Amniotic epithelial cell (primary cell): Measurements from ENCODE around the gene CYP2D6.
"Not testable (repeated sequence)": the region's sequence is repeated elsewhere in the genome, so short reads cannot be mapped to it uniquely, and the experiment has no call there.

Source experiments
- DNase-seq: peaks from one replicate; pipeline ENCODE4 v3.0.0-alpha.2; 2010; ENCODE audit warnings: low read depth

Gene CYP2D6

DNA sequence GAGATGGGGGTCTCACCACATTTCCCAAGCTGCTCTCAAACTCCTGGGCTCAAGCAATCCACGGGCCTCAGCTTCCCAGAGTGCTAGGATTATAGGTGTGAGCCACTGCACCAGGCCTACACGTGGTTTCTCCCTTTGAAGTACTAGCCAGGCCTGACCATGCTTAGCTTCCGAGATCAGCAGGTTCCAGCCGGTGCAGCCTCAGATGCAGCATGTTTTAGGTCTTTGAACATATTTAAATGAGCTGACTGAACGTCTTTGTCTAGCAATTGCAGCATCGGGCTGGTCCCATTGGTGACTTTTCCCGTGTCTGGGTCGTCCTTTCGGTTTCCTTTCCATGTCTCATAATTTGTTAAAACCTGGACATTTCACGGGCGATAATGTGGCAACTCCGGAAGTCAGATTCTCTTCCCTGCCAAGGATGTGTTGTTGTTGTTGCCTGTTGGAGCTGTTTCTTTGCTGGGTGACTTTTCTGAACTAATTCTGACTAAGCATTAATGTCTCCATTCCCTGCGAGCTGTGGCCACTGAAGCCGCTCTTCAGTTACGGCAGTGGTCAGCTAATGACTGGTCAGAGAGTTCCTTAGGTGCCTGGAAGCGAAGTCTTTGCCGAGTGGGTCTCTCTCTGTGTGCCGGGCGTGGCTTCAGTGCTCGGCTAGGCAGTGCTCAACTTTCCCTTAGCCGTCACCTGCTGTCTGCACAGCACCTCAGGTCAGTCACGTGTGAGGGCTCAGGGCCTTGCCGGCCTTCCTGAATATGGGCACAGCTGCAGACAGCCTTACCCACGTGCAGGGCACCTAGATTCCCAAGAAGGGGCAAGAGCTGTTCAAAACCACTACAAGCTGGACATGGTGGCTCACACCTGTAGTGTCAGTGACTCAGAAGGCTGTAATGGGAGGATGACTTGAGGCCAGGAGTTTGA is 3.8 kb upstream of the CYP2D6 start:
- DNase-seq = no peak

DNA sequence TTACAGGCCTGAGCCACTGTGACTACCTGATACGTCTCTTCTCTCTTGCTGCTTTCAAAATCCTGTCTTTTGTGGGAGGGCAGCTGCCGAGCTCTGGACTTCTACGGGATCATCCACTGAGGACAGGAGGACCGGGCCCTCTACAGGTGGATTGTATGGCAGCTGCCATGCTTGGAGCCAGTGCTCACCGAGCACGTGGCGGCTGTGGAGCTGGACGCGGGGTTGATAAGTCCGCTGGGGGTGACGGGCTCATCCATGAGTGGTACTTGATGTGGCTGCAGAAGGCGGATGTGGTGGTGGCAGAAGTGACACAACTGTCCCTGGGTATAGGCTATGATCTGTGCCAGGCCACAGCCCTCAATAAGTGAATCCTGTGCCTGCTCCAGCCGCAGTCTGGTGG is 1.8 kb upstream of the CYP2D6 start:
- no peak for DNase-seq

DNA sequence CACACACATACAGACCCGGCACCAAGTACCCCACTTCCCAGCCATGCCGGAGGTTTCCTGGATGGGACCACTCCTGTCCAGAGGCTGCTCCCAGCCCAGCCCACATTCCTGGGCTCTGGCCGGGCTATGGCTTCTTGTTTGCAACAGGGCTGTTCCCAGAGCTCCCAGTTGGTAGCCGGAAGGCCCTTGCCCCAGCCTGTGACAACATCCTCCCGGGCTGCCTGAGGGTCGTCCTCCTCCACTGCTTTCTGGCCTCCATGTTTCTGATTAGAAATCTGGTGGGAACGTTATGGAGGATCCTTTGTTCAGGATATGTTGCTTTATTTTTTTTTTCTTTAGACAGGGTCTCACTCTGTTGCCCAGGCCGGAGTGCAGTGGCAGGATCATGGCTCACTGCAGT is 952 bp upstream of the CYP2D6 start:
- DNase-seq = no peak

DNA sequence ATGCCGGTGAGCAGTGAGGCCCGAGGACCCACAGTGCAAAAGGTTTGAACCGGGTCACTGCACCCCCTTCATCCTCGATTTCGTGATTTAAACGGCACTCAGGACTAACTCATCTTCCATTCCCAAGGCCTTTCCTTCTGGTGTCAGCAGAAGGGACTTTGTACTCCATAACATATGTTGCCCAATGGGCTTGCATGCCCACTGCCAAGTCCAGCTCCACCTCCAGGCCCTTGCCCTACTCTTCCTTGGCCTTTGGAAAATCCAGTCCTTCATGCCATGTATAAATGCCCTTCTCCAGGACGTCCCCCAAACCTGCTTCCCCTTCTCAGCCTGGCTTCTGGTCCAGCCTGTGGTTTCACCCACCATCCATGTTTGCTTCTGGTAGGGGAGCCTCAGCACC is 428 bp downstream of the CYP2D6 start:
- not testable (repeated sequence) for DNase-seq

DNA sequence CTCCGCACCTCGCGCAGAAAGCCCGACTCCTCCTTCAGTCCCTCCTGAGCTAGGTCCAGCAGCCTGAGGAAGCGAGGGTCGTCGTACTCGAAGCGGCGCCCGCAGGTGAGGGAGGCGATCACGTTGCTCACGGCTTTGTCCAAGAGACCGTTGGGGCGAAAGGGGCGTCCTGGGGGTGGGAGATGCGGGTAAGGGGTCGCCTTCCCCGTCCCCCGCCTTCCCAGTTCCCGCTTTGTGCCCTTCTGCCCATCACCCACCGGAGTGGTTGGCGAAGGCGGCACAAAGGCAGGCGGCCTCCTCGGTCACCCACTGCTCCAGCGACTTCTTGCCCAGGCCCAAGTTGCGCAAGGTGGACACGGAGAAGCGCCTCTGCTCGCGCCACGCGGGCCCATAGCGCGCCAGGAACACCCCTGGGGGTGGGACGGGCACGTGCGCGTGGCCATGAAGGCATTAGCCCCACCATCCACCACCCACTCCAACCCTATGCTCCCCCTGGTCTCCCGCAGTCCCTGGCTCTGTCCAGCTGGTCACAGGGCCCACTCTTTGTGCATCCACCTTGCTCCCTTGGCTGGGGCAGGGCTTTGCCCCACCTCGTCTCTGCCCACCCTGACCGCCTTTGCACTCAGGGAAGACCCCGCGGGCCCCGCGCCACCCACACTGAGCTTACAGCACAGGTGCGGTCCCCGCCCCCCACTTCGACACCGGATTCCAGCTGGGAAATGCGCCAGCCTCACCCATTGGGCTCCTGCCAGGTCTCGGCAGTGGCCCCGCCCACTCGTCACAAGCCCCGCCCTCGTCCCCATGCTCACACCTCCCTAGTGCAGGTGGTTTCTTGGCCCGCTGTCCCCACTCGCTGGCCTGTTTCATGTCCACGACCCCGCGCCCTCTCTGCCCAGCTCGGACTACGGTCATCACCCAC is 1.6 kb downstream of the CYP2D6 start:
- DNase-seq = not testable (repeated sequence)

DNA sequence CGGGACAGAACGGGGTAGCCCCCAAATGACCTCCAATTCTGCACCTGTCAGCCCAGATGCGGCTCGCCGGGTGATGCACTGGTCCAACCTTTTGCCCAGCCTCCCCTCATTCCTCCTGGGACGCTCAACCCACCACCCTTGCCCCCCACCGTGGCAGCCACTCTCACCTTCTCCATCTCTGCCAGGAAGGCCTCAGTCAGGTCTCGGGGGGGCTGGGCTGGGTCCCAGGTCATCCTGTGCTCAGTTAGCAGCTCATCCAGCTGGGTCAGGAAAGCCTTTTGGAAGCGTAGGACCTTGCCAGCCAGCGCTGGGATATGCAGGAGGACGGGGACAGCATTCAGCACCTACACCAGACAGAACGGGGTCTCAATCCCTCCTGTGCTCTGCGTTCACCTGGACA is 2.6 kb downstream of the CYP2D6 start:
- not testable (repeated sequence) for DNase-seq

DNA sequence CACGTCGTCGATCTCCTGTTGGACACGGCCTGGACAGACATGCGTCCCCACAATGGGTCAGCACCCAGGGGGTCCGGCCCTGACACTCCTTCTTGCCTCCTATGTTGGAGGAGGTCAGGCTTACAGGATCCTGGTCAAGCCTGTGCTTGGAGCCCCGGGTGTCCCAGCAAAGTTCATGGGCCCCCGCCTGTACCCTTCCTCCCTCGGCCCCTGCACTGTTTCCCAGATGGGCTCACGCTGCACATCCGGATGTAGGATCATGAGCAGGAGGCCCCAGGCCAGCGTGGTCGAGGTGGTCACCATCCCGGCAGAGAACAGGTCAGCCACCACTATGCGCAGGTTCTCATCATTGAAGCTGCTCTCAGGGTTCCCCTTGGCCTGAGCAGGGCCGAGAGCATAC is 3.0 kb downstream of the CYP2D6 start:
- no peak for DNase-seq

DNA sequence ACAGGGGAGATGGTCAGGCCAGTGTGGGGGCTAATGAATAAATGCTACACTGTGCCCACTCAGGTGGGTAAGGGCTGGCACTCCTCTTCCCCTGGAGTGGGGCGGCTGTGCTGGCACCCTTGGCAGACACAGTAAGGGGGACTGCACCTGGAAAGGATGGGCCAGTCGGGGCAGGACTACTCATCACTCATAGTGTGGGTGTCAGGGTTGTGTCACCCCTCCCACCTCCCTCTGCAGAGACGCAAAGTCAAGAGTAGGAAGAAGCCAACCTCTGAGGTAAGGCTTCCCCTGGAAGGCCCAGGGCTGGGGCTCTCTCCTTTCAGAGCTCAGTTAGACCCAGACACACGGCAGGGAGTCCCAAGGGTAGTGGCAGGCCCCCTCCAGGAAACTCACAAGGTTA is 7.1 kb downstream of the CYP2D6 start:
- not testable (repeated sequence) for DNase-seq

DNA sequence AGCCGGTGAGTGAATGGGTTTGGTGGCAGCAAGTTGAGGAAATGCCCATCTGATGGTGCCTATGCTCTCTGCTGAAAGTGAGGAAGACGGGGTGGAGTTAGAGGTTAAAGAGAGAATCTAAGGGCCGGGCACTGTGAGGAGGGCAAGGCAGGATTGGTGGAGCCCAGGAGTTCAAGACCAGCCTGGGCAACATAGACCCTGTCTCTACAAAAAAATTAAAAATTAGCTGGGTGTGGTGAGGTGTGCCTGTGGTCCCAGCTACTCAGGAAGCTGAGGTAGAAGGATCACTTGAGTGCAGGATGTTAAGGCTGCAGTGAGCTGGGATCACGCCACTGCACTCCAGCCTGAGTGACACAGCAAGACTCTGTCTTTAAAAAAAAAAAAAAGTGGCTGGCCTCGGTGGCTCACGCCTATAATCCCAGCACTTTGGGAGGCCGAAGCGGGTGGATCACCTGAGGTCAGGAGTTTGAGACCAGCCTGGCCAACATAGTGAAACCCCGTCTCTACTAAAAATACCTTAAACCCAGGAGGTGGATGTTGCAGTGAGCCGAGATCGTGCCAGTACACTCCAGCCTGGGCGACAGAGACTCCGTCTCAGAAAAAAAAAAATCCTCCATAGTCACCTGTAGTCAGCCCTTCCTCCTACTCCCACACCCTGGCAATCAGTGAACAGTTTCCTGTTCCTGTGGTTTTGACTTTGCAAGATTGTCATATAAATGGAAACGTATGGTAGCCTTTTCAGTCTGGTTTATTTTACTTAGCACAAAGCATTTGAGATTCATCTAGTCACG is 10.2 kb downstream of the CYP2D6 start:
- DNase-seq = not testable (repeated sequence)

DNA sequence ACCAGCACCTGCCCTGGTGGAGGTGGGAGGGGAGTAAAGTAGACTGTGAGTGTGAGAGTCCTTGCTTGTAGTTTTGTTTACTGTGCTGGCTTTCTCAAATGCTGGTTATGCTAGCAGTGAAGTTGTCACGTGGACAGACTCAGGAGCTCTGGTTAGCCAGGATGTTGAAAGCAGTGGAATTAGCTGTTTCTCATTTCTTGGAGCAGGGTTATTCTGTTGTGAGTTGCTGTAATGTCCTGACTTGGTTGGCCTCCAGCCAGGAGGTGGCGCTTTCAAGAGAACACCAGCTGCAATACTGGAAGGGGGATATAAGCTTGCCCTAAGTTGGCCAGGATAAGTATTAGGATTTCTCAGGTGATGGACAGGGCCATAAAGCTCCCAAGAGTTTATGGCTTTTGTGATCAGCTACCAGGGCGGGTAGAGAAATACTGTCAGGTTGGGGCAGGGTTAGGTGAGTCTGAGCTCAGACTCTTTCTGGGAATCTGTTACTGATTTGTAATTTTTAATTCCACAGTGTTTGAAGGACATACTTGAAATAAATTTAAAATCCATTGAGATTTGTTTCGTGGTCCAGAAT is 13.7 kb downstream of the CYP2D6 start:
- DNase-seq = peak; percentile 79

DNA sequence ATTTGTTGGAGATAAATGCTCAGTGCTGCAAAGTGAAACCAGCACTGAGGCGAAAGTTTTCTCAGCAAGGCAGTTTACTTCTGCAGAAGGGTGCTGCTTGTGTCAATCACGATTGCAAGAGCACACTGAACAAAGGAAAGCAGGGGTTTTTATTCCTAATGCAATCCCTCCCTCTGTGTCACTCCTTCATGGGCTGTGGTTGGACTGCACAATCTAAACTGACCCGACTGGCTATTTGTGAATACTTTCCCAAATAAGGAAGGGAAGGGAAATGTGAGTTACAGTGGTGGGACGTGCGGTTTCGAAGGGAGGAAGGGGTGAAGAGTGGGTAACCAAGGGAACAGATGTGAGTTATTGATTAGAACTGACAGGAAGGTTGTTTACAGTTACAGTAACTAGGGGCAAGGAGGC is 15.2 kb downstream of the CYP2D6 start:
- DNase-seq = not testable (repeated sequence)

DNA sequence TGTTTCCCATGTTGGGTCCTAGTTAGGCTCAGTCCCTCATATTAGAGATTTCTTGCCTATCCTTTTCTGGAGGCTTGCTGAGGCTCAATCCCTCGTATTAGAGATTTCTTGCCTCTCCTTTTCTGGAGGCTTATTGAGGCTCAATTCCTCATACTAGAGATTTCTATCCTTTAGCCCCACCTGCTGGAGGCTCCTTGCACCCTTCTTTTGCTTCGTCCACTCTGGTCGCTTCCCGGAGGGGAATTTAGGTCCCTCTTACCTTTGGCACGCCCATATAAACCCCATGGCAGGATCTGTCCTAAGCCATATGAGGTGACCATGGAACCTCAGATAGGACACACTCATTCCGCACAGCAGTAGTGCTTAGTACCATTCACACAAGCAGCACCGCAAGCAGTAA is 15.9 kb downstream of the CYP2D6 start:
- DNase-seq = peak; percentile 41

DNA sequence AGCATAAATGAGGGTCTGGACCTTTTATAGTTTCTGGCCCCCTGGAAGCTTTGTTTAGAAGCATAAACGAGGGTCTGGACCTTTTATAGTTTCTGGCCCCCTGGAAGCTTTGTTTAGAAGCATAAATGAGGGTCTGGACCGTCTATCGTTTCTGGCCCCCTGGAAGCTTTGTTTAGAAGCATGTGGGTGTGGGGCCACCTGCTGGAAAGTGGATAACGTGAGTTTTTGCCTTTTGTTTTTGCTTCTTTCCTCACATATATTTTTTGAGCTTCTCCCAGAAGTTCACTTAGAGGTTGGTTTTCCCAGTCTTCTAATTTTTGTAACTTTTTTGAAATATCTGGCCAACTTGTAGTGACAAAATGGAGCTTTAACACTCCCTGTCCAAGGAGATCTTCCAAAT is 17.8 kb downstream of the CYP2D6 start:
- DNase-seq = peak; percentile 2

DNA sequence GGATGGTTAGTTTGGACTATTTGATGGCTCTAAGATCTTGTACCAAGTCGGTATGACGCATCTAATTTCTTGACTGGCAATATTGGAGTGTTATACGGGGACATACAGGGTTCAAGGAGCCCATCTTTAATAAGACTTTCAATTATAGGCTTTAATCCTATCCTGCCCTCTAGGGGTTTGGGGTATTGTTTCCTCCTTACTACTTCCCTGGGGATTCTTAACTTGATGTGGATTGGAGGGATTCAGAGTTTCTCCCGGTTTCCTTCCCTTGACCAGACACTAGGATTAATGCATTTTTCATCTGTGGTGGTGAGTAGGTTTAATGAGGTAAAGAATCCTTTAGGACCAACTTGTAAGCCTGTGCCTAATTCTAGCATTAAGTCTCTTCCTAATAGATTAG is 18.8 kb downstream of the CYP2D6 start:
- DNase-seq = no peak

DNA sequence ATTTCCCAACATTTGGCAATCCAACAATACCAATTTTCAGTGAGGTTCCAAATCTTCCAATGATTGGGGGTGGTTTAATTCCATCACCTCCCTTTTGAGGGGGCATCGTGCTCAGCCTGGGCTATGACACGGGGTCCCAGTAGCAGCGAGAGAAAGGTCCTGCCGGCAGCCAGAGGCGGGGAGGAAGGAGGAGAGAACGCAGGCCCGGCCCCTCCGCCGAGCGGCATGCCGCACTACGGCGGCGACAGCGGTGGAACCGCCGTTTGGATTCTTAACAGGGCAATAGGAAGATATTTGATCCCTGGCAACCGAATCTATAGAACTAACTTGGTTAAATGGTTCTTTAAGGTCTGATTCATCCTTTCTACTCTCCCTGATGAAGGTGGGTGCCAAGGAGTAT is 21.8 kb downstream of the CYP2D6 start:
- DNase-seq = no peak

DNA sequence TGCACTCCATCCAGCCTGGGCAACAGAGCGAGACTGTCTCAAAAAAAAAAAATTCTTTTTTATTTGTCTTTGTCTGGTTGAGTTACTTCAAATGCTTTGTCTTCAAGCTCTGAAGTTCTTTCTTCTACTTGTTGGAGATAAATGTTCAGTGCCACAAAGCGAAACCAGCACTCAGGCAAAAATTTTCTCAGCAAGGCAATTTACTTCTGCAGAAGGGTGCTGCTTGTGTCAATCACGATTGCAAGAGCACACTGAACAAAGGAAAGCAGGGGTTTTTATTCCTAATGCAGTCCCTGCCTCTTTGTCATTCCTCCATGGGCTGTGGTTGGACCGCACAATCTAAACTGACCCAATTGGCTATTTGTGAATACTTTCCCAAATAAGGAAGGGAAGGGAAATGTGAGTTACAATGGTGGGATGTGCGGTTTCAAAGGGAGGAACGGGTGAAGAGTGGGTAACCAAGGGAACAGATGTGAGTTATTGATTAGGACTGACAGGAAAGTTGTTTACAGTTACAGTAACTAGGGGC is 26.2 kb downstream of the CYP2D6 start:
- DNase-seq = not testable (repeated sequence)

DNA sequence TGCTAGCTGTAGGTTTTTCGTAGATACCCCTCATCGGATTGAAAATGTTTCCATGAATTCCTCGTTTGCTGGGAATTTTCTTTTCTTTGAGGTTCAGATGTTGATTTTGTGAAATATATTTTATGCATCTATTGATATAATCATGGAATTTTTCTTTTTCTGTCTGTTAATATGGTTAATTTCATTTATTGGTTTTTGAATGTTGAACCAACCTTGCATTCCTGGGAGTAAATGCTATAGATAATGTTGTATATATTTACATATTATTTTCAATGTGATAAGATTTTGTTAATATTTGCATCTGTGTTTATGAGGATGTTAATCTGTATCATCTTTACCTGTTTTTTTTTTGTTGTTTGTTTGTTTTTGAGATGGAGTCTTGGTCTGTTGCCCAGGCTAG is 29.4 kb downstream of the CYP2D6 start:
- DNase-seq = no peak

DNA sequence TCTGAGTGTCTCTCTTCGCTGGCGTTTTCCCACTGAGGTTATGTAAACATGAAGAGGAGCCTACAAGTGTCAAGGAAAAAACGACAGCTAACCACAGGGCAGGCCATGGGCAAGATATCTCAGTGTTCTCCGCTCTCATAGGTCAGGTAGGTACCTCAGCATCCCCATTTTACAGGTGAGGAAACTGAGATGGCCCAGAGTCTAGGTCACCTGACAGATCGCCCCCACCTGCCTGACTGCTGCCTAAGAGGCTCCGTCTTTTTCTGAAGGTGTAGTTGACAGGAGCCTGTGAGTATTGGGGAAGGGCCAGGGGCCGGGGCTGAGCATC is 39.2 kb downstream of the CYP2D6 start:
- DNase-seq = peak; percentile 12

DNA sequence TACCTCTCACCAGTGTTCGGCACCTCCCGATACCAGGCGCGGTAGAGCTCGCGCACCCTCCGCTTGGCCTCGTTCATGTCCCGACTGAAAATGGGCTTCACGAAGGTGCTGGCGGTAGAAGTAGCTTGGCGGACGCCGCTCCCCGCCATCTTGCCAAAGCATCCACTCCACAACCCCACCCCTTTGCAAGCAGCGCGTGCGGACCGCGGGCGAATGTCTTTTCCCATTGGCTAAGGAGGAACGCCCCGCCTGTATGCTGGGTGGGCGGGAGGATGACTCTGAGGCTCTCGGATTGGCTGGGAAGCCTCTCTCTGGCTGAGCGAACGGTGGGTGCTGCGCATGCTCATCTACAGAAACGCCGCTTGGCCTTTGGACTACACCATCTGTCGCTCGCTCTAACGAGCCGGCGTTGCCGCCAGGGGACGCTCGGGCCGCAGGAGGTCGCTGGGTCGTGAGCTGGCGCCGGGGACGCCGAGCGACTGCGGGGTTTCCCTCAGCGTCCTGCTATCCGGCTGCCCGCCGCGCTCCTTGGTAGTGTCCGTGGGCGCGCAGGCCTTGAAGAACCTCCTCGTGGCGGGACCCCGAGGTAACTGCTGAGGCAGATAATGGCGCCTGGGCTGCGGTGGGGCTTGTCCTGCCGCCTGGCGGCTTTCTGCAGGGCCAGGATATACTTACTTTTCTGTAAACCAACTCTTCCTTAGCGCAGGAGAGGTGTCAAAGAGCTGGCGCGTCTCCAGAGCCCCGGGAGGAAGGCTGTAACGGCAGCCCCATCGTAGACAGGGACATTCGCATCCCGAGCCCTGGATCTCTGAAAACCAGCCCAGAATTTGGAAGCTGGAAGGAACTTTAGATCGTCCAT is 39.8 kb downstream of the CYP2D6 start, which contains the start of gene NDUFA6:
TSS of gene NDUFA6 (minus strand) at position 177 of the 859 bp plus-strand sequence. CDS start at position 149, 28 bp downstream.
- DNase-seq = peak; percentile 98

DNA sequence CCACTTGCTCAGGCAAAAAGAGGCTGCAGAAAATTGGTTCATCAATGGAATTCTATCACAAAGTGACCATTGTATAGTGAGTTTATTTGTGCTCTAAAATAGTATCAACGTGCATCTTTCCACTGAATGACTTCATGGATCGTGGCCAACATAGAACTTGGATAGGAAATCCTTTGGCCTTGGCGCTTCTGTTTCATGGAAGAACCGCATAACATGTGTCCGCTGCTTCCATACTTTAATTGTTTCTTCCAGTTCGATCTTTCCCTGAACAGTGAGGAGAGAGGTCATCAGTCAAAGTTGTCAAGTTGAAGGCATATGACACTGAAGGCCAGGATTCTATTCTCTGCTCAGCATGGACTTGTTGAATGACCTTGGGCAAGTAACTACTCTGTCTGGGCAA is 44.6 kb downstream of the CYP2D6 start:
- DNase-seq = no peak
